ENCODE results near the gene CD8A. TPM values are rescaled to one million over a fixed set of nuclear protein-coding genes. Genes with fewer than 3 reads are reported as not detected.
A peak's percentile ranks its signal among the peaks of the same experiment; 100 is the strongest.

Gene CD8A
- total and polyA plus RNA-seq, 7 donors, result 0.09 to 0.81 (median 0.27) TPM

DNA sequence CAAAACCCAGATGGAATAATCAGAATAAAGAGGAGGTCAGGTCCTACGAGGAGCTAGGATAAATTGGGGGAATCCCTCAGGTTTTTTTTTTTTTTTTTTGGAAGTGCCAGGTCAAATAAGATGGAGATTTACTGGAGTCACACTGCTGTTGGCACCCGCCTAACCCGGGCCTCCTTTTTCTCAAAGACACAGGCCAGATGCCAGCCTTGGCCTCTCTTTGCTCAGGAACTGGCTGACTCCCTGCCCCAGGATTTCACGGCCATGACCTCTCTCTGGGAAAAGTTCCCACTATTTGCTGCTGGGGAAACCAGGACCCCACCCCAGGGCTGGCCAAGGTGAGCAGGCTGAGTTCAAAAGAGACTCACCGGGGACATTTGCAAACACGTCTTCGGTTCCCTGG, 2.5 kb downstream of the CD8A start:
- intact Hi-C loops (cut with DNase I), result no loop called here
- peaks cover 14% of the 10 kb centered on the region for H3K4me1 ChIP-seq
- no peaks in the 10 kb centered on the region for H3K36me3 ChIP-seq (ENCODE audit: insufficient read depth in 1 of 2, low read depth in 1 of 2)
- TF ChIP-seq, protein P1, sequence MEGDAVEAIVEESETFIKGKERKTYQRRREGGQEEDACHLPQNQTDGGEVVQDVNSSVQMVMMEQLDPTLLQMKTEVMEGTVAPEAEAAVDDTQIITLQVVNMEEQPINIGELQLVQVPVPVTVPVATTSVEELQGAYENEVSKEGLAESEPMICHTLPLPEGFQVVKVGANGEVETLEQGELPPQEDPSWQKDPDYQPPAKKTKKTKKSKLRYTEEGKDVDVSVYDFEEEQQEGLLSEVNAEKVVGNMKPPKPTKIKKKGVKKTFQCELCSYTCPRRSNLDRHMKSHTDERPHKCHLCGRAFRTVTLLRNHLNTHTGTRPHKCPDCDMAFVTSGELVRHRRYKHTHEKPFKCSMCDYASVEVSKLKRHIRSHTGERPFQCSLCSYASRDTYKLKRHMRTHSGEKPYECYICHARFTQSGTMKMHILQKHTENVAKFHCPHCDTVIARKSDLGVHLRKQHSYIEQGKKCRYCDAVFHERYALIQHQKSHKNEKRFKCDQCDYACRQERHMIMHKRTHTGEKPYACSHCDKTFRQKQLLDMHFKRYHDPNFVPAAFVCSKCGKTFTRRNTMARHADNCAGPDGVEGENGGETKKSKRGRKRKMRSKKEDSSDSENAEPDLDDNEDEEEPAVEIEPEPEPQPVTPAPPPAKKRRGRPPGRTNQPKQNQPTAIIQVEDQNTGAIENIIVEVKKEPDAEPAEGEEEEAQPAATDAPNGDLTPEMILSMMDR (IDR thresholded peaks at IDR 0.05), result no peak
- ATAC-seq, result peak in 1 of 4 donors; percentile 26
- H3K4me3 ChIP-seq, result no peak overlapping the region
- no peaks in the 10 kb centered on the region for H3K9me3 ChIP-seq
- no peak overlapping the region for H3K27ac ChIP-seq
- DNase-seq, result no peak
- 20 to 36% (median 25%) methylated on average over 7 of the region's 7 CpGs for WGBS, 3 donors
- peaks cover 0 to 48% (median 24%) of the 10 kb centered on the region in 3 donors for H3K27me3 ChIP-seq (ENCODE audit: insufficient read depth in 3 of 3, low read length in 2 of 3)

DNA sequence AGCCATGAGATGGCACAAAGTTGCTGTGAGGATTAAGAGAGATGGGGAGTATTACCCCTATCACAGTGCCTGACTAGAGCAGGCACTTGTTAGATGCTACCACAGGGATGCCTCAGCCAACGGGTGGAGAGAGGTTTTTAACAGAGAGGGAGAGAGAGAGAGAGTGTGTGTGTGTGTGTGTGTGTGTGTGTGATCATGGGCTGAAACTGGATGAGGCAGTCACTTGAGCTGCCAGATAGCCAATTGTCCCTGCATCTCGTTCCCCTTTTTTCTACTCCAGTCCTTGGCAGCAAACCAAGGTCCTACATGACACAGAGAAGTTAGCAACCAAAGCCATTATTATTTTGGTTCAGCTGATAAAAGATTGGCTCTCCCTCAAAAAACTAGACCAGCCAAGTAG, 3.0 kb downstream of the CD8A start:
- intact Hi-C loops (cut with DNase I), result no loop called here
- Histone ChIP-seq H3K9me3 (no peaks in the 10 kb centered on the region), H3K27me3 (ENCODE audit: insufficient read depth in 3 of 3, low read length in 2 of 3) (peaks cover 0 to 44% (median 24%) of the 10 kb centered on the region in 3 donors), H3K27ac (no peak overlapping the region), H3K36me3 (ENCODE audit: insufficient read depth in 1 of 2, low read depth in 1 of 2) (no peaks in the 10 kb centered on the region), H3K4me1 (peaks cover 14% of the 10 kb centered on the region), H3K4me3 (no peak overlapping the region)
- TF ChIP-seq, protein P1 (IDR thresholded peaks at IDR 0.05), result no peak
- ATAC-seq, result no peak
- DNase-seq, result no peak
- 2 to 17% (median 10%) methylated on average over 2 of the region's 2 CpGs for WGBS, 3 donors

DNA sequence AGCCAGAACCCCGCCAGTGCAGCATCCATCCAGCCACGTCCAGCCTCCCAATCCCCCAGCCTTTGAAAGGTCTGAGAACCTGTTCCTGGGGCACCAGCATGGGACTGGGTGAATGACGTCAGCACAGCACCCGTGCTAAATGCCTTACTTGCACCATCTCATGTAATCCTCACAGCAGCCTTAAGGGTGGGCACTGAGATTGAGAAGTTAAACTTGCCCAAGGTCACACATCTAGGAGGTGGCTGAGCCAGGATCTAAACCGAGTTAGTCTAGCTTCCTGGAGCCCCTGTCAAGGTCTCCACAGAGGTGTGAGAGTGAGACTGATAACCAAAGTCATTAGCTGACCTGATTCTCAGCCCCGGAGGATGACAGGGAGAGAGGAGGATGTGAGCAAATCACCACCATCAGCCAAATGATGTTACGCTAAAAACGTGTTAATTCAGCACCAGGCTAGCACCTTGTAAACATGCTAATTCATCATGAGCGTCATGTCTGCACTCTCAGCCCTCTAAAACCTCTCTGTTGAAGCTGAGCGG, 4.6 kb downstream of the CD8A start:
- H3K9me3 ChIP-seq, result no peaks in the 10 kb centered on the region
- TF ChIP-seq, protein P1 (IDR thresholded peaks at IDR 0.05), result no peak
- ATAC-seq (no peak), DNase-seq (no peak)
- H3K27me3 ChIP-seq (ENCODE audit: insufficient read depth in 3 of 3, low read length in 2 of 3), result peaks cover 0 to 27% (median 23%) of the 10 kb centered on the region in 3 donors
- no peaks in the 10 kb centered on the region for H3K36me3 ChIP-seq (ENCODE audit: insufficient read depth in 1 of 2, low read depth in 1 of 2)
- H3K4me1 ChIP-seq, result peaks cover 14% of the 10 kb centered on the region
- no peak overlapping the region for H3K27ac ChIP-seq
- intact Hi-C loops (cut with DNase I), result no loop called here
- 52 to 55% (median 54%) methylated on average over 10 of the region's 10 CpGs for WGBS, 3 donors
- no peak overlapping the region for H3K4me3 ChIP-seq

DNA sequence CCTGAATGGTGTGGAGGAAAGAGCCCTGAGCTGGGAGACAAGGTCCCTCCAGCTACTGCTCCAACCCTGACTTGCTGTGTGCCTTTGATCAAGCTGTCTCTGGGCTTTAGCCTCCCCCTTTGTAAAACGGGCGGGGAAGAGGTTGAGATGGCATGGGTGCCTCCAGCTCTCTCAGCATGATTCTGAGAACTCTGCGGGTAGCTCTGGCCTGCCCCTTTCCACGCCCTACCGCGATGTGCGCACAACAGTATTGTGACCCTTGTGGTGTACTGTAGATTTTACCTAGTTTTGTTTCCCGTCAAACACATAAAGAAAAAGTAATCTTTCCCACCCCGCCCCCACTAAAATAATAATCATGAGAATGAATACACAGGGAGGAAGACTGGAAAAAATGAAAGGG, 5.3 kb downstream of the CD8A start:
- Histone ChIP-seq H3K27ac (no peak overlapping the region), H3K36me3 (ENCODE audit: insufficient read depth in 1 of 2, low read depth in 1 of 2) (no peaks in the 10 kb centered on the region), H3K27me3 (ENCODE audit: insufficient read depth in 3 of 3, low read length in 2 of 3) (peaks cover 0 to 21% (median 18%) of the 10 kb centered on the region in 3 donors), H3K9me3 (no peaks in the 10 kb centered on the region), H3K4me3 (no peak overlapping the region), H3K4me1 (peaks cover 14% of the 10 kb centered on the region)
- WGBS, 3 donors, result 86 to 94% (median 90%) methylated on average over 9 of the region's 9 CpGs
- TF ChIP-seq, protein P1 (IDR thresholded peaks at IDR 0.05), result no peak
- DNase-seq (no peak), ATAC-seq (no peak)
- intact Hi-C loops (cut with DNase I), result no loop called here

Data from psoas muscle (tissue), 8 donors.